Ascending aorta (tissue), 2 donors: ENCODE results near the gene CARNS1. TPM values are rescaled to one million over a fixed set of nuclear protein-coding genes. Genes with fewer than 3 reads are reported as not detected.

ENCODE experiments used
- DNase-seq, 2 donors: peaks; one replicate each; pipeline ENCODE4 v3.0.0-alpha.2; 2019; ENCODE audit warnings: low spot score in 2 of 2
- H3K27ac ChIP-seq, 2 donors: fragments of 200-600 bp; sonication (generic); one replicate each; pipeline ENCODE4 v1.5.1; 2016 to 2017; ENCODE audit warnings: mild to moderate bottlenecking in 1 of 2
- H3K27me3 ChIP-seq: fragments of 200-600 bp; sonication (generic); one replicate; pipeline ENCODE4 v1.5.1; 2017
- H3K36me3 ChIP-seq, 2 donors: fragments of 200-600 bp; sonication (generic); one replicate each; pipeline ENCODE4 v1.5.1; 2016
- H3K4me1 ChIP-seq, 2 donors: fragments of 200-600 bp; sonication (generic); one replicate each; pipeline ENCODE4 v1.5.1; 2016 to 2017; ENCODE audit warnings: mild to moderate bottlenecking in 1 of 2
- H3K4me3 ChIP-seq, 2 donors: fragments of 200-600 bp; sonication (generic); one replicate each; pipeline ENCODE4 v1.5.1; 2016 to 2017; ENCODE audit warnings: mild to moderate bottlenecking in 1 of 2
- H3K9me3 ChIP-seq, 2 donors: fragments of 200-600 bp; sonication (generic); one replicate each; pipeline ENCODE4 v1.5.1; 2016
- CTCF ChIP-seq, 3 experiments: fragments of 200-600 bp in 2 of 3; fragments of 450-650 bp in 1 of 3; sonication (generic) in 2 of 3; IDR thresholded peaks; one replicate each; pipeline ENCODE4 v1.5.1; 2016 to 2019; ENCODE audit warnings: antibody characterized with exemption in 3 of 3, mild to moderate bottlenecking in 1 of 3, moderate library complexity in 1 of 3
- intact Hi-C: fragments of 100-400 bp; cut with DNase I; formaldehyde crosslinking; loops from one replicate; pipeline ENCODE4 v1.15.1; 2023
- total RNA-seq: library from RNA; depleted of rRNA; stranded (reverse); fragments of >200 nt; gene quantifications from one replicate; pipeline ENCODE4 v1.1.0, GENCODE V29; 2016

The CARNS1 gene
- total RNA-seq, 1 donor from 2014 or later, result 6.0 TPM

- TF ChIP-seq CTCF (IDR thresholded peaks at IDR 0.05), result no peak
- no peak for DNase-seq
- no peaks in the 10 kb centered on the region for H3K9me3 ChIP-seq
- H3K4me1 ChIP-seq, result no peaks in the 10 kb centered on the region
- H3K4me3 ChIP-seq, result peak overlapping the region in 1 of 2 donors; percentile 35
- intact Hi-C loops, result no loop called here
- H3K27ac ChIP-seq, result peak overlapping the region; percentile 41 to 63
- peaks cover 52 to 65% of the 10 kb centered on the region in 2 donors for H3K36me3 ChIP-seq
- H3K27me3 ChIP-seq, result no peaks in the 10 kb centered on the region
Measured at GRCh38 chr11:67436459-67437081, 21.1 kb downstream of the CARNS1 start.

GRCh38 chr11:67437082-67437808 lies 21.8 kb downstream of the CARNS1 start, which contains the start of gene PTPRCAP:
Gene PTPRCAP (minus strand): TSS chr11:67437682. CDS start chr11:67437619, 63 bp downstream.
- H3K27me3 ChIP-seq, result no peaks in the 10 kb centered on the region
- H3K36me3 ChIP-seq, result peaks cover 51 to 61% of the 10 kb centered on the region in 2 donors
- H3K4me3 ChIP-seq, result peak within 1 kb of the TSS in 1 of 2 donors; percentile 35
- peaks cover 0 to under 1% of the 10 kb centered on the region in 2 donors for H3K4me1 ChIP-seq
- no peaks in the 10 kb centered on the region for H3K9me3 ChIP-seq
- TF ChIP-seq CTCF (IDR thresholded peaks at IDR 0.05), result no peak
- no peak for DNase-seq
- peak within 1 kb of the TSS in 1 of 2 donors; percentile 17 for H3K27ac ChIP-seq
- intact Hi-C loops, result no loop called here

GRCh38 chr11:67437809-67438157 lies 22.3 kb downstream of the CARNS1 start:
- Histone ChIP-seq H3K36me3 (peaks cover 45 to 56% of the 10 kb centered on the region in 2 donors), H3K9me3 (no peaks in the 10 kb centered on the region), H3K4me3 (peak overlapping the region in 1 of 2 donors; percentile 35), H3K27ac (no peak overlapping the region), H3K27me3 (no peaks in the 10 kb centered on the region), H3K4me1 (peaks cover 5 to 6% of the 10 kb centered on the region in 2 donors)
- TF ChIP-seq CTCF (IDR thresholded peaks at IDR 0.05), result no peak
- no peak for DNase-seq
- intact Hi-C loops, result no loop called here

GRCh38 chr11:67438158-67438902 lies 22.9 kb downstream of the CARNS1 start:
- Histone ChIP-seq H3K36me3 (peaks cover 40 to 50% of the 10 kb centered on the region in 2 donors), H3K27me3 (no peaks in the 10 kb centered on the region), H3K9me3 (no peaks in the 10 kb centered on the region), H3K4me1 (peaks cover 5 to 7% of the 10 kb centered on the region in 2 donors), H3K4me3 (peak overlapping the region in 1 of 2 donors; percentile 35), H3K27ac (peak overlapping the region in 1 of 2 donors; percentile 53)
- DNase-seq, result no peak
- intact Hi-C loops, result no loop called here
- no peak for TF ChIP-seq CTCF (IDR thresholded peaks at IDR 0.05)

GRCh38 chr11:67439321-67440228 lies 24.1 kb downstream of the CARNS1 start:
- no peak for DNase-seq
- intact Hi-C loops, result no loop called here
- no peaks in the 10 kb centered on the region for H3K9me3 ChIP-seq
- no peaks in the 10 kb centered on the region for H3K27me3 ChIP-seq
- H3K27ac ChIP-seq, result peak overlapping the region; percentile 52 to 53
- H3K36me3 ChIP-seq, result peaks cover 27 to 38% of the 10 kb centered on the region in 2 donors
- peaks cover 7 to 11% of the 10 kb centered on the region in 2 donors for H3K4me1 ChIP-seq
- no peak for TF ChIP-seq CTCF (IDR thresholded peaks at IDR 0.05)
- H3K4me3 ChIP-seq, result no peak overlapping the region
